ENCODE data around the gene IQGAP1. TPM values are rescaled to one million over a fixed set of nuclear protein-coding genes. Genes with fewer than 3 reads are reported as not detected.
"Not testable (repeated sequence)": the region's sequence is repeated elsewhere in the genome, so short reads cannot be mapped to it uniquely, and the experiment has no call there.

The IQGAP1 gene
- total RNA-seq, 1 donor from 2014 or later = 99.1 TPM

GRCh38 chr15:90408657-90409056 is 20.6 kb downstream of the IQGAP1 start:
- Histone ChIP-seq H3K9me3 (no peaks in the 10 kb centered on the region), H3K27me3 (no peaks in the 10 kb centered on the region), H3K4me1 (peaks cover 17 to 67% of the 10 kb centered on the region in 2 donors), H3K36me3 (no peaks in the 10 kb centered on the region), H3K27ac (peak overlapping the region; percentile 89 to 91), H3K4me3 (no peak overlapping the region)
- TF ChIP-seq CTCF (IDR thresholded peaks at IDR 0.05) = no peak
- intact Hi-C loops (cut with DNase I) = no loop called here
- no peak for DNase-seq (ENCODE audit: low spot score in 2 of 2)

- H3K4me3 ChIP-seq; H3K36me3 ChIP-seq; H3K9me3 ChIP-seq; DNase-seq (ENCODE audit: low spot score in 2 of 2); intact Hi-C loops (cut with DNase I); H3K27me3 ChIP-seq: not testable (repeated sequence)
- Histone ChIP-seq H3K4me1 (peaks cover 14 to 66% of the 10 kb centered on the region in 2 donors), H3K27ac (peak overlapping the region in 1 of 2 donors; percentile 91)
Observed at GRCh38 chr15:90409587-90409986, 21.5 kb downstream of the IQGAP1 start.

- H3K27me3 ChIP-seq; intact Hi-C loops (cut with DNase I); DNase-seq (ENCODE audit: low spot score in 2 of 2); H3K27ac ChIP-seq; H3K9me3 ChIP-seq; H3K4me3 ChIP-seq; H3K36me3 ChIP-seq: not testable (repeated sequence)
- H3K4me1 ChIP-seq = peaks cover 14 to 62% of the 10 kb centered on the region in 2 donors
Observed at GRCh38 chr15:90410316-90410715, 22.3 kb downstream of the IQGAP1 start.

- TF ChIP-seq CTCF (IDR thresholded peaks at IDR 0.05) = no peak
- no peak for DNase-seq (ENCODE audit: low spot score in 2 of 2)
- Histone ChIP-seq H3K4me1 (peaks cover 10 to 58% of the 10 kb centered on the region in 2 donors), H3K9me3 (no peaks in the 10 kb centered on the region), H3K27ac (peak overlapping the region; percentile 38 to 54), H3K27me3 (no peaks in the 10 kb centered on the region), H3K4me3 (no peak overlapping the region), H3K36me3 (no peaks in the 10 kb centered on the region)
- intact Hi-C loops (cut with DNase I) = no loop called here
Observed at GRCh38 chr15:90411176-90411575, 23.1 kb downstream of the IQGAP1 start.

GRCh38 chr15:90412356-90413194 is 24.5 kb downstream of the IQGAP1 start:
- Histone ChIP-seq H3K27me3 (no peaks in the 10 kb centered on the region), H3K9me3 (no peaks in the 10 kb centered on the region), H3K27ac (peak overlapping the region; percentile 28 to 30), H3K36me3 (no peaks in the 10 kb centered on the region), H3K4me1 (peaks cover 10 to 44% of the 10 kb centered on the region in 2 donors), H3K4me3 (no peak overlapping the region)
- peak in 1 of 2 donors; percentile 71 for DNase-seq (ENCODE audit: low spot score in 2 of 2)
- no peak for TF ChIP-seq CTCF (IDR thresholded peaks at IDR 0.05)
- intact Hi-C loops (cut with DNase I) = no loop called here

GRCh38 chr15:90413411-90414379 is 25.7 kb downstream of the IQGAP1 start:
- no peak for TF ChIP-seq CTCF (IDR thresholded peaks at IDR 0.05)
- H3K27ac ChIP-seq = peak overlapping the region; percentile 28 to 30
- H3K36me3 ChIP-seq = no peaks in the 10 kb centered on the region
- peak overlapping the region in 1 of 2 donors; percentile 12 for H3K4me3 ChIP-seq
- no peaks in the 10 kb centered on the region for H3K27me3 ChIP-seq
- H3K9me3 ChIP-seq = no peaks in the 10 kb centered on the region
- peak in 1 of 2 donors; percentile 79 for DNase-seq (ENCODE audit: low spot score in 2 of 2)
- intact Hi-C loops (cut with DNase I) = no loop called here
- peaks cover 7 to 39% of the 10 kb centered on the region in 2 donors for H3K4me1 ChIP-seq

Data from ascending aorta (tissue), 2 donors.